Smooth muscle cell (in vitro differentiated cells): ENCODE results near the gene ZNF57. TPM values are rescaled to one million over a fixed set of nuclear protein-coding genes. Genes with fewer than 3 reads are reported as not detected.
"Not testable (repeated sequence)": the region's sequence is repeated elsewhere in the genome, so short reads cannot be mapped to it uniquely, and the experiment has no call there.

Experiments used
- DNase-seq: peaks from one replicate; lab custom pipeline; 2025; ENCODE audit not compliant: unreplicated experiment; lab: John Stamatoyannopoulos, UW
- H2AFZ ChIP-seq: fragments of 200-600 bp; sonication (generic); 2 replicates; pipeline ENCODE4 v1.6.0; 2016; ENCODE audit warnings: antibody characterized with exemption, low read depth, mild to moderate bottlenecking
- H3F3A ChIP-seq: fragments of 200-600 bp; sonication (generic); 2 replicates; pipeline ENCODE4 v1.6.0; 2017; ENCODE audit warnings: antibody characterized with exemption, low read depth
- H3K27ac ChIP-seq: fragments of 200-600 bp; sonication (generic); 2 replicates; pipeline ENCODE4 v1.5.1; 2016; ENCODE audit warnings: low read depth, mild to moderate bottlenecking
- H3K27me3 ChIP-seq: fragments of 200-600 bp; sonication (generic); 2 replicates; pipeline ENCODE4 v1.6.1; 2016; ENCODE audit warnings: low read depth, mild to moderate bottlenecking
- H3K36me3 ChIP-seq: fragments of 200-600 bp; sonication (generic); 2 replicates; pipeline ENCODE4 v1.5.1; 2016; ENCODE audit warnings: low read depth
- H3K4me1 ChIP-seq: fragments of 200-600 bp; sonication (generic); 2 replicates; pipeline ENCODE4 v1.5.1; 2016; ENCODE audit warnings: low read depth
- H3K4me2 ChIP-seq: fragments of 200-600 bp; sonication (generic); 2 replicates; pipeline ENCODE4 v1.6.0; 2016; ENCODE audit warnings: mild to moderate bottlenecking
- H3K4me3 ChIP-seq: fragments of 200-600 bp; sonication (generic); 2 replicates; pipeline ENCODE4 v1.5.1; 2016; ENCODE audit warnings: mild to moderate bottlenecking
- H3K79me2 ChIP-seq: fragments of 200-600 bp; sonication (generic); 2 replicates; pipeline ENCODE4 v1.6.0; 2016; ENCODE audit warnings: low read depth, mild to moderate bottlenecking
- H3K9ac ChIP-seq: fragments of 200-600 bp; sonication (generic); 2 replicates; pipeline ENCODE4 v1.6.0; 2016; ENCODE audit warnings: low read depth
- H3K9me3 ChIP-seq: fragments of 200-600 bp; sonication (generic); replicated peaks from 2 replicates; pipeline ENCODE4 v1.5.1; 2016; ENCODE audit warnings: low read depth
- H4K20me1 ChIP-seq: fragments of 200-600 bp; sonication (generic); 2 replicates; pipeline ENCODE4 v1.6.0; 2016; ENCODE audit warnings: low read depth
- WGBS: methylation state at CpG from one replicate; pipeline ENCODE4 v1.1.7; 2016; ENCODE audit warnings: low lambda C conversion rate; 5-methylcytosine and 5-hydroxymethylcytosine counted together
- polyA plus RNA-seq: library from polyadenylated mRNA; unstranded; fragments of >200 nt; fragmentation: Nextera tagmentation; extraction: Ambion mirVana; gene quantifications from 2 replicates; pipeline ENCODE4 v1.2.1, GENCODE V29; 2016
- total RNA-seq: library from RNA; depleted of rRNA; stranded (reverse); fragments of >200 nt; gene quantifications from 2 replicates; pipeline ENCODE4 v1.2.3, GENCODE V29; 2014
- TF ChIP-seq, protein P1 (sequence below): fragments of 200-600 bp; sonication (generic); IDR thresholded peaks from 2 replicates; pipeline ENCODE4 v1.5.1; 2017; ENCODE audit warnings: borderline replicate concordance, mild to moderate bottlenecking, antibody characterized with exemption; ENCODE audit not compliant: insufficient read depth, poor library complexity, severe bottlenecking

The ZNF57 gene
- total and polyA plus RNA-seq, 2 experiments from 2014 or later = 0.40 to 1.2 TPM

DNA sequence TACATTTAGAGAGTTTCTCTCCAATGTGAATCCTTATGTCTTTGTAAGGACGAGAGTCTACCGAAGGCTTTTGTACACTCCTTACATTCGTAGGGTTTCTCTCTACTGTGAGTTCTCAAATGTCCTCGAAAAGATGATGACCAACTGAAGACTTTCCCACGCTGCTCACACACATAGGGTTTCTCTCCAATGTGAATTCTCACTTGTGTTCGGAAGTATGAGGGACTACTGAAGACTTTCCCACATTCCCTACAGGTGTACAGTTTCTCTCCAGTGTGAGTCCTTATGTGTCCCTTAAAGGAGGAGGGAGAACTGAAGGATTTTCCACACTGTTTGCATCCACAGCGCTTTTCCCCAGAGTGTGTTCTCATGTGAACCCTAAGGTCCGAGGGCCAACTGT lies 4.0 kb upstream of the ZNF57 start:
- Histone ChIP-seq H3F3A (no peaks in the 10 kb centered on the region), H3K4me2 (no peak overlapping the region), H2AFZ (no peak overlapping the region), H3K4me3 (no peak overlapping the region), H3K36me3 (no peaks in the 10 kb centered on the region), H3K79me2 (no peaks in the 10 kb centered on the region), H3K9ac (no peak overlapping the region), H3K27me3 (no peaks in the 10 kb centered on the region), H4K20me1 (no peaks in the 10 kb centered on the region), H3K4me1 (no peaks in the 10 kb centered on the region), H3K9me3 (no peaks in the 10 kb centered on the region), H3K27ac (no peak overlapping the region)
- TF ChIP-seq, protein P1, sequence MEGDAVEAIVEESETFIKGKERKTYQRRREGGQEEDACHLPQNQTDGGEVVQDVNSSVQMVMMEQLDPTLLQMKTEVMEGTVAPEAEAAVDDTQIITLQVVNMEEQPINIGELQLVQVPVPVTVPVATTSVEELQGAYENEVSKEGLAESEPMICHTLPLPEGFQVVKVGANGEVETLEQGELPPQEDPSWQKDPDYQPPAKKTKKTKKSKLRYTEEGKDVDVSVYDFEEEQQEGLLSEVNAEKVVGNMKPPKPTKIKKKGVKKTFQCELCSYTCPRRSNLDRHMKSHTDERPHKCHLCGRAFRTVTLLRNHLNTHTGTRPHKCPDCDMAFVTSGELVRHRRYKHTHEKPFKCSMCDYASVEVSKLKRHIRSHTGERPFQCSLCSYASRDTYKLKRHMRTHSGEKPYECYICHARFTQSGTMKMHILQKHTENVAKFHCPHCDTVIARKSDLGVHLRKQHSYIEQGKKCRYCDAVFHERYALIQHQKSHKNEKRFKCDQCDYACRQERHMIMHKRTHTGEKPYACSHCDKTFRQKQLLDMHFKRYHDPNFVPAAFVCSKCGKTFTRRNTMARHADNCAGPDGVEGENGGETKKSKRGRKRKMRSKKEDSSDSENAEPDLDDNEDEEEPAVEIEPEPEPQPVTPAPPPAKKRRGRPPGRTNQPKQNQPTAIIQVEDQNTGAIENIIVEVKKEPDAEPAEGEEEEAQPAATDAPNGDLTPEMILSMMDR = no peak
- WGBS = 76% methylated on average over 8 of the region's 8 CpGs
- DNase-seq = no peak

DNA sequence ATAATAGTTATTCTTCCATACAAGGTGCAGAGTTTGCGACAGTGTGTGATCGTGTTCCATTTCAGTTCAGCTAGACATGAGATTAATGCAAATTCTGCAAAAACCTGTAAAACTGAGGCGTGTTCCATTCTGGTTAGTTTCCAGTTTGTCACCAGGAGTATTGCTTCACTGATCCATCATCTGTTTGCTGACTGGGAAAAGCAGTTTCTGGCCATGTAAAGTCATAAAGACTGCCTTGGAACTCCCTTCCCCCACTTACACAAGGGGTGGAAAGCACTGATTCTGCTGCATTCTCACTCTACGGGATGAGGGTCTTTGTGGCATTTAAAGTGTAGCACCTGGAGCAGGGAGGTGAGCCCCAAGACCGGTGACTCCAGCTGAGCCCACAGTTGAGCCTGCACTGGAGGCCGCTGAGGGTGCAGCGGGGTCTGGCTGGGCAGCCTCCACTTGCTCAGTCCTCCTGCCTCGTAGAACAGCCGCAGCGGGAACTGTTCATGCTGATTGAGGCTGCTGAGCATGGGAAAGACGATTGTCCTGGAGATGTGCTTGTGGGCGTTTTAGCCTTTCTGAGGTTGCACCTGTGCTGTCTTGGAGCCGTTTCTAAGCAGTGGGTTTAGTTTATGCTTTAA lies 2.0 kb downstream of the ZNF57 start:
- DNase-seq = no peak
- H3K4me2 ChIP-seq = no peak overlapping the region
- no peaks in the 10 kb centered on the region for H3F3A ChIP-seq
- H2AFZ ChIP-seq = no peak overlapping the region
- peaks cover 4% of the 10 kb centered on the region for H3K79me2 ChIP-seq
- TF ChIP-seq, protein P1 = no peak
- WGBS = 88% methylated on average over 13 of the region's 13 CpGs
- no peaks in the 10 kb centered on the region for H3K4me1 ChIP-seq
- H3K9ac ChIP-seq = no peak overlapping the region
- H3K27me3 ChIP-seq = no peaks in the 10 kb centered on the region
- no peak overlapping the region for H3K4me3 ChIP-seq
- H4K20me1 ChIP-seq = no peaks in the 10 kb centered on the region
- H3K27ac ChIP-seq = no peak overlapping the region
- no peaks in the 10 kb centered on the region for H3K9me3 ChIP-seq
- no peaks in the 10 kb centered on the region for H3K36me3 ChIP-seq

DNA sequence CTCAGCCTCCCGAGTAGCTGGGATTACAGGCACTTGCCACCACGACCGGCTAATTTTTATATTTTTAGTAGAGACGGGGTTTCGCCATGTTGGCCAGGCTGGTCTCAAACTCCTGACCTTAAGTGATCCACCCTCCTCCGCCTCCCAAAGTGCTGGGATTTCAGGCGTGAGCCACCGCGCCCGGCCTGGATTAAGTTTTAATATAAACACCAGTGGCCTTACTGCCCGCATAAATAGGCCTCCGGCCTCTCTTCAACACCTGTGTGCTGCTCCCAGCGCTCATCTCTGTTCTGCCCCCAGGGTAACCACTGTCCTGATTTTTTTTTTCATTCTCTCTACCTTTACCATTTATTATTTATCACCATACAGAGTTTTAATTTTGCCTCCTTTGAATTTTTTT lies 2.6 kb downstream of the ZNF57 start:
- not testable (repeated sequence) for H3F3A ChIP-seq, H2AFZ ChIP-seq, H3K79me2 ChIP-seq, H3K9ac ChIP-seq, H3K4me3 ChIP-seq, DNase-seq, H3K9me3 ChIP-seq, H3K4me2 ChIP-seq, H4K20me1 ChIP-seq, H3K27ac ChIP-seq, H3K4me1 ChIP-seq, H3K27me3 ChIP-seq, H3K36me3 ChIP-seq
- WGBS = 97% methylated on average over 13 of the region's 13 CpGs

DNA sequence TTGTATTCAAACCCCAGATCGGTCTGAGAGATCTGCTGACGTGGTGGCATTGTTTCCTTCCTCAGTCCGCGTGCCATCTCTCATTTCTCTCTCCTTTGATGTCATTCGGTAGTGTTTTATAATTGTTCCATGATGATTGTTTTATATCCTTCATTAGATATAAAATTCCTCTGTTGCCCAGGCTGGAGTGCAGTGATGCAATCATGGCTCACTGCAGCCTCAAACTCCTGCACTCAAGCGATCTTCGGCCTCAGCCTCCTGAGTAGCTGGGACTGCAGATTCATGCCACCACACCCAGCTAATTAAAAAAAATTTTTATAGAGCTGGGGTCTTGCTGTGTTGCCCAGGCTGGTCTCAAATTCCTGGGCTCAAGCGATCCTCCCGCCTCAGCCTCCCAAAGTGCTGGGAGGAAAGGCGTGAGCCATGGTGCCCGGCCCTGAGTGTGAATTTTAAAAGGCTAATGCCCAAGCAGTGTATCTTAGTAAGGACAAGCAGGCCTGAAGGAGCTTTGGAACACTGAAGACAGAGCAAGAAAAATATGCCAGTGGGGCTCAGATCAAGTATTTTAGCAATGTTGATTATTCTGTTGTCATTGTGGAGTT lies 5.3 kb downstream of the ZNF57 start:
- H3K9ac ChIP-seq = no peak overlapping the region
- no peak overlapping the region for H2AFZ ChIP-seq
- H3K36me3 ChIP-seq = no peaks in the 10 kb centered on the region
- H3K4me1 ChIP-seq = no peaks in the 10 kb centered on the region
- H3K79me2 ChIP-seq = peaks cover 4% of the 10 kb centered on the region
- no peaks in the 10 kb centered on the region for H3K27me3 ChIP-seq
- no peak for DNase-seq
- 94% methylated on average over 11 of the region's 11 CpGs for WGBS
- no peaks in the 10 kb centered on the region for H3F3A ChIP-seq
- H3K9me3 ChIP-seq = no peaks in the 10 kb centered on the region
- H3K4me2 ChIP-seq = no peak overlapping the region
- H3K27ac ChIP-seq = no peak overlapping the region
- no peak overlapping the region for H3K4me3 ChIP-seq
- TF ChIP-seq, protein P1 = no peak
- H4K20me1 ChIP-seq = no peaks in the 10 kb centered on the region
